CD4-positive, alpha-beta T cell treated with Interferon alpha-2 for 1 hour (primary cell): ENCODE data around the gene FMNL3.

Source experiments
- DNase-seq, 2 donors: peaks; one replicate each; pipeline ENCODE4 v3.0.0-alpha.2; 2020 to 2022

Gene FMNL3

GRCh38 chr12:49648712-49649003 is 58.5 kb downstream of the FMNL3 start:
- no peak for DNase-seq

- DNase-seq: no peak
Measured at GRCh38 chr12:49647827-49648711, 59.1 kb downstream of the FMNL3 start.

- DNase-seq: no peak
Measured at GRCh38 chr12:49646871-49647654, 60.1 kb downstream of the FMNL3 start.

- DNase-seq: no peak
Measured at GRCh38 chr12:49646331-49646830, 60.8 kb downstream of the FMNL3 start.

GRCh38 chr12:49645146-49646039 is 61.8 kb downstream of the FMNL3 start:
- no peak for DNase-seq

GRCh38 chr12:49644620-49644994 is 62.6 kb downstream of the FMNL3 start:
- DNase-seq: peak; percentile 84 to 87

- no peak for DNase-seq
Measured at GRCh38 chr12:49643961-49644619, 63.1 kb downstream of the FMNL3 start.

GRCh38 chr12:49643135-49643534 is 64.1 kb downstream of the FMNL3 start:
- DNase-seq: no peak

GRCh38 chr12:49642370-49642802 is 64.8 kb downstream of the FMNL3 start:
- no peak for DNase-seq

- no peak for DNase-seq
Measured at GRCh38 chr12:49641748-49642369, 65.3 kb downstream of the FMNL3 start.

GRCh38 chr12:49636979-49637755 is 70.0 kb downstream of the FMNL3 start:
- DNase-seq: peak; percentile 61 to 74

GRCh38 chr12:49636574-49636973 is 70.6 kb downstream of the FMNL3 start:
- DNase-seq: no peak

GRCh38 chr12:49635656-49636055 is 71.5 kb downstream of the FMNL3 start:
- no peak for DNase-seq

- no peak for DNase-seq
Measured at GRCh38 chr12:49635036-49635435, 72.2 kb downstream of the FMNL3 start.

GRCh38 chr12:49633703-49634345 is 73.4 kb downstream of the FMNL3 start:
- DNase-seq: no peak

- no peak for DNase-seq
Measured at GRCh38 chr12:49632986-49633702, 74.1 kb downstream of the FMNL3 start.

GRCh38 chr12:49632401-49632800 is 74.8 kb downstream of the FMNL3 start:
- no peak for DNase-seq

- DNase-seq: no peak
Measured at GRCh38 chr12:49631336-49631907, 75.8 kb downstream of the FMNL3 start.

GRCh38 chr12:49627752-49628360 is 79.3 kb downstream of the FMNL3 start:
- DNase-seq: no peak
